AG04450 (cell line): ENCODE data around the gene RAVER1. TPM values are rescaled to one million over a fixed set of nuclear protein-coding genes. Genes with fewer than 3 reads are reported as not detected.

ENCODE experiments used
- CTCF ChIA-PET: fragments of 300-600, 350-600 bp; formaldehyde crosslinking; extraction: SDS; loops from one replicate; lab custom pipeline; 2022; ENCODE audit warnings: antibody characterized with exemption, inconsistent platforms; lab: Charles Lee
- POLR2A ChIA-PET: fragments of 350-600 bp; formaldehyde crosslinking; extraction: SDS; loops from one replicate; lab custom pipeline; 2021; ENCODE audit warnings: antibody characterized with exemption, inconsistent platforms; lab: Yijun Ruan, JAX
- DNase-seq: peaks from one replicate; pipeline ENCODE4 v3.0.0-alpha.2; 2011; ENCODE audit warnings: low read depth, low spot score
- H3K27ac ChIP-seq: one replicate; pipeline ENCODE4 v1.5.1; 2012; ENCODE audit warnings: low read depth, low read length, control low read depth
- H3K27me3 ChIP-seq: one replicate; pipeline ENCODE4 v1.6.0; 2012; ENCODE audit warnings: low read length; ENCODE audit not compliant: control insufficient read depth, insufficient read depth
- H3K4me3 ChIP-seq: 2 replicates; pipeline ENCODE4 v1.5.1; 2011; ENCODE audit warnings: mild to moderate bottlenecking, low read depth, low read length, control low read depth
- H3K9me3 ChIP-seq: 2 replicates; pipeline ENCODE4 v1.5.1; 2012; ENCODE audit warnings: low read length; ENCODE audit not compliant: control insufficient read depth, insufficient read depth
- CTCF ChIP-seq: IDR thresholded peaks from 2 replicates; pipeline ENCODE4 v1.5.1; 2011; ENCODE audit warnings: low read depth, low read length, control low read depth, inconsistent platforms
- polyA plus RNA-seq: library from polyadenylated mRNA; depleted of rRNA; stranded (reverse); fragments of >200 nt; gene quantifications from 2 replicates; pipeline ENCODE4 v1.2.3, GENCODE V29; 2011

RAVER1 gene
- polyA plus RNA-seq, 1 experiment = 2.2 TPM

- ChIA-PET CTCF (interaction anchor here (0.9 kb wide), 1 partner anchor 20 kb away, joined by 4 read pairs; no protein-coding TSS in a partner anchor), POLR2A (no interaction called here)
- DNase-seq = no peak
Observed at GRCh38 chr19:10309423-10309822, 23.9 kb downstream of the RAVER1 start, which contains the start of gene ZGLP1. TSS of gene ZGLP1 (minus strand) at chr19:10309815.

GRCh38 chr19:10306327-10306726, 27.0 kb downstream of the RAVER1 start:
- H3K4me3 ChIP-seq = no peak overlapping the region
- no peak overlapping the region for H3K27ac ChIP-seq
- POLR2A ChIA-PET = interaction anchor here (0.6 to 1.4 kb wide), 3 partner anchors 27 to 84 kb away, joined by 3 to 6 read pairs (median 4); partner anchors contain the start of gene RAVER1
- CTCF ChIA-PET = no interaction called here
- DNase-seq = no peak
- no peaks in the 10 kb centered on the region; the same call in 1 of the 2 replicates for H3K9me3 ChIP-seq
- H3K27me3 ChIP-seq = no peaks in the 10 kb centered on the region
- TF ChIP-seq CTCF = no peak

More at GRCh38 chr19:10309423-10309822, 23.9 kb downstream of the RAVER1 start, which contains the start of gene ZGLP1:
- no peaks in the 10 kb centered on the region for H3K27me3 ChIP-seq
- no peak for TF ChIP-seq CTCF
- H3K27ac ChIP-seq = no peak within 1 kb of the TSS
- H3K9me3 ChIP-seq = no peaks in the 10 kb centered on the region; the same call in 1 of the 2 replicates
- no peak within 1 kb of the TSS for H3K4me3 ChIP-seq

GRCh38 chr19:10305139-10305806, 28.1 kb downstream of the RAVER1 start:
- Histone ChIP-seq H3K27ac (peak overlapping the region; percentile 47), H3K9me3 (no peaks in the 10 kb centered on the region; the same call in 1 of the 2 replicates), H3K4me3 (no peak overlapping the region), H3K27me3 (no peaks in the 10 kb centered on the region)
- DNase-seq = no peak
- ChIA-PET CTCF (interaction anchor here (0.8 to 1.3 kb wide), 5 partner anchors 10 to 99 kb away, joined by 3 to 8 read pairs (median 4); no protein-coding TSS in a partner anchor), POLR2A (interaction anchor here (0.5 to 1.6 kb wide), 8 partner anchors 10 to 67 kb away, joined by 3 to 12 read pairs (median 4); partner anchors contain the start of genes ICAM1 and RAVER1)
- 0 out of 2 replicates have a peak, but pooled peaks have one; percentile 12 for TF ChIP-seq CTCF

- TF ChIP-seq CTCF = no peak
- H3K27me3 ChIP-seq = peaks cover 5% of the 10 kb centered on the region
- no peak overlapping the region for H3K4me3 ChIP-seq
- DNase-seq = no peak
- ChIA-PET POLR2A (interaction anchor here (0.8 kb wide), 1 partner anchor 34 kb away, joined by 4 read pairs; no protein-coding TSS in a partner anchor), CTCF (no interaction called here)
- H3K9me3 ChIP-seq = peaks cover 3% of the 10 kb centered on the region
- H3K27ac ChIP-seq = no peak overlapping the region
Observed at GRCh38 chr19:10299545-10300458, 33.5 kb downstream of the RAVER1 start.
